Ovary (tissue), 3 donors: Measurements from ENCODE around the gene CPXM2.

ENCODE experiments used
- CTCF ChIP-seq, 3 donors: fragments of 450-650 bp in 2 of 3; fragments of 200-600 bp in 1 of 3; IDR thresholded peaks; one replicate each; pipeline versions ENCODE4 v1.5.1 to v1.8.0; 2016 to 2022; ENCODE audit warnings: antibody characterized with exemption in 3 of 3, mild to moderate bottlenecking in 1 of 3
- EP300 ChIP-seq: sonication (generic); formaldehyde crosslinking; IDR thresholded peaks from one replicate; pipeline ENCODE4 v1.6.1; 2017; ENCODE audit warnings: antibody characterized with exemption
- donor health status: DM: no; HTN: no; CAD: no.

DNA sequence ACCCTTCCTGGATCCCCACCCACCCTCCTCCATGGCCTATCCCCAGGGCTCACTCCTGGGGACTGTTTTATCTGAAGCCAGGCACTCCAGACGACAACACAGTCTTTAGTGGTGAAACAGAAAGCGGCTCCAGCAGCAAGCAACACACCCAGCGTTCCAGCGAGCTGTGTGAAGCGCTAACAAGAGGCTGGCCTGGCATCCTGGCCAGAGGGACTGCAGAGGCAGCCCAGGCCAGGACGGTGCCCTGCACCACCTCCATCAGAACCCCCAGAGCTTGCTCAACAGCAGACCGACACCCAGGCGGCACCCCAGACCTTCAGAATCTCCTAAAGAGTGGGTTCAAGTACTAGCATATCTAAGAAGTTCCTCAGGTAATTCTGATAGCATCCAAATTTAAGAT lies 2.0 kb upstream of the CPXM2 start:
- TF ChIP-seq CTCF (IDR thresholded peaks at IDR 0.05) (no peak), EP300 (no peak)
